Measurements from ENCODE around the gene MTFP1.
"Not testable (repeated sequence)": the region's sequence is repeated elsewhere in the genome, so short reads cannot be mapped to it uniquely, and the experiment has no call there.

The MTFP1 gene

DNA sequence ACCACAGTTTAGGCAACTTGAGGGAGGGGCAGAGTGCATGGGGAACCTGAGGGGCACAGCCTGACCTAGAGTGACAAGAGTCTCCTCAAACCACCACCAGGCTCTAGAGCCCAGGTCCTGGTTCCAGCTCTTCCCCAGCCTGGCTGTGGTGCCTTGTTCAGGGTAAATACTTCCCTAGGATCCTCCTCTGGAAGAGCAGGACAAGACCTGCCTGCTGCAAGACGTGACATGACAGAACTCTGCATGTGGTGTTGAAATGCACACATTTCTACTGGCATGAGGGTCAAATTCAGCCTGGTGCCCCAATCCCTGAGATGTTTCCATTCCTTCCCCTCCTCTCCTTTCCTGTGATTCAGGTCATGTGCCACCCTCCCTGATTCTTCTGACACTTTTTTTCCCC lies 25.4 kb upstream of the MTFP1 start:
- POLR2A ChIA-PET: interaction anchor here (7.9 kb wide), 1 partner anchor 24 kb away, joined by 85 read pairs; the partner anchor contains the start of gene MTFP1
- DNase-seq (ENCODE audit: extremely low spot score): no peak
- CTCF ChIA-PET: no interaction called here
- TF ChIP-seq L3MBTL2 (conservative IDR thresholded peaks at IDR 0.05) (no peak), ELF4 (IDR thresholded peaks at IDR 0.05) (no peak), SP1 (IDR thresholded peaks at IDR 0.05) (no peak), ZNF384 (IDR thresholded peaks at IDR 0.05) (no peak), LEF1 (IDR thresholded peaks at IDR 0.05; ENCODE audit: borderline replicate concordance) (no peak), HDGF (IDR thresholded peaks at IDR 0.05; ENCODE audit: borderline replicate concordance) (no peak), NFRKB (IDR thresholded peaks at IDR 0.05) (no peak), ARNT (IDR thresholded peaks at IDR 0.05) (no peak), SUZ12 (IDR thresholded peaks at IDR 0.05) (no peak)

DNA sequence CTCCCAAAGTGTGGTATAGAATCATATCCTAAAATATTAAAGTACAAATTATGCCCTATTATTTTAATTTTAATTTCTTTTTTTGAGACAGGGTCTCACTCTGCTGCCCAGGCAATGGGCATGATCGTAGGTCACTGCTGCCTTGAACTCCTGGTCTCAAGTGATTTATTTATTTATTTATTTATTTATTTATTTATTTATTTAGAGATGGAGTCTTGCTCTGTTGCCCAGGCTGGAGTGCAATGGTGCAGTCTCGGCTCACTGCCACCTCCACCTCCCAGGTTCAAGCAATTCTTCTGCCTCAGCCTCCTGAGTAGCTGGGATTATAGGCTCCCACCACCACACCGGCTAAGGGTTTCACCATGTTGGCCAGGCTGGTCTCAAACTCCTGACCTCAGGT lies 24.5 kb upstream of the MTFP1 start:
- POLR2A ChIA-PET: interaction anchor here (7.9 kb wide), 1 partner anchor 23 kb away, joined by 85 read pairs; the partner anchor contains the start of gene MTFP1
- CTCF ChIA-PET: not testable (repeated sequence)

DNA sequence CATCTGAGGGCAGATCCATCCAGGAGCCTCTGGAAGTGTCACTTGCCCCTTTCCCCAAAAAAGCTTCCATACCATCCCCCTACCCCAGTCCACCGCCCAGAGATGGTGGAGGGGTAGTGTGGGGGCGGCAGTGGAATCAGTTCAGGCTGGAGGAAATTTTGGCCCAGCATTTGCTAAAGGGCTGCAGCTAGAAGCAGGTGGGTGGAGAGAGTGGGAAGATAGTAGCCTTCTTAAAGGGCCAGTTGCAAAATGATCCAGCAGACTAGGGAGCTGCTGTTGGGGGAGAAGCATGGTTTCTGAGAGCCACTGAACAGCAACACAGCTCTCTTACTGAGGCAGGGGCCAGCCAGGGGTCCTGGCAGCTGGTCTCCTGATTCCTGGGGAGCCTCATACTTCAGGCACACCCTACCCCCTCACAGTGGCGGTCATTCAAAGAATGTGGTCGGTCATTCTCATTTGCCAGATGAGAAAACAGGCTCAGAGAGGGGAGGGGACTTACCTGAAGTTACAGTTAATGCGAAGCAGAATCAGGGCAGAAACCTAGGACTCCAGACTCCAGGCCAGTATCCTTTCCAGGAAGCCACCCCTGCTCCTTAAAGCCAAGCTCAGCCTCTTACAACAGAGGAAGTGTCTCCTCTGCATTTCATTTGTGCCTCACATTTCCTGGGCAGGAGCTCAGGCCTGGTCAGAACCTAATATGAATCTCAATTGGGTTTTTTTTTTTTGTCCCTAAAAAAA lies 23.4 kb upstream of the MTFP1 start:
- TF ChIP-seq HDGF (IDR thresholded peaks at IDR 0.05; ENCODE audit: borderline replicate concordance): no peak
- no peak for TF ChIP-seq BHLHE40 (IDR thresholded peaks at IDR 0.05; ENCODE audit: borderline replicate concordance)
- TF ChIP-seq TARDBP (IDR thresholded peaks at IDR 0.05): no peak
- TF ChIP-seq ARNT (IDR thresholded peaks at IDR 0.05): no peak
- no peak for TF ChIP-seq FOXM1 (IDR thresholded peaks at IDR 0.05; ENCODE audit: borderline replicate concordance)
- POLR2A ChIA-PET: interaction anchor here (1.2 to 2.0 kb wide), 4 partner anchors 15 to 23 kb away, joined by 3 to 15 read pairs (median 4); partner anchors contain the start of genes MTFP1 and RNF215
- CTCF ChIA-PET: interaction anchor here (1.3 kb wide), 1 partner anchor 13 kb away, joined by 4 read pairs; no protein-coding TSS in a partner anchor
- DNase-seq (ENCODE audit: extremely low spot score): no peak

More for the DNA sequence above, 24.5 kb upstream of the MTFP1 start:
- DNase-seq (ENCODE audit: extremely low spot score): not testable (repeated sequence)

DNA sequence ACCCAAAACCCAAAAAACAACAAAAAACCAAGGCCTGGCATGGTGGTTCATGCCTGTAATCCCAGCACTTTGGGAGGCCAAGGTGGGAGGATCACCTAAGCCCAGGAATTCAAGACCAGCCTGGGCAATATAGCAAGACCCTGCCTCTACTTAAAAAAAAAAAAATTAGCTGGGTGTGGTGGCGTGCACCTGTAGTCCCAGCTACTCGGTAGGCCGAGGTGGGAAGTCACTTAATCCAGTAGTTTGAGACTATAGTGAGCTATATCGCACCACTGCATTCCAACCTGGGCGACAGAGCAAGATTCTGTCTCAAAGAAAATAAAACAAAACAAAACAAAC lies 22.8 kb upstream of the MTFP1 start:
- ChIA-PET CTCF (interaction anchor here (0.7 to 1.3 kb wide), 2 partner anchors 14 to 20 kb away, joined by 3 to 4 read pairs; no protein-coding TSS in a partner anchor), POLR2A (interaction anchor here (1.2 to 2.0 kb wide), 4 partner anchors 15 to 23 kb away, joined by 3 to 15 read pairs (median 4); partner anchors contain the start of genes MTFP1 and RNF215)
- DNase-seq (ENCODE audit: extremely low spot score): not testable (repeated sequence)

DNA sequence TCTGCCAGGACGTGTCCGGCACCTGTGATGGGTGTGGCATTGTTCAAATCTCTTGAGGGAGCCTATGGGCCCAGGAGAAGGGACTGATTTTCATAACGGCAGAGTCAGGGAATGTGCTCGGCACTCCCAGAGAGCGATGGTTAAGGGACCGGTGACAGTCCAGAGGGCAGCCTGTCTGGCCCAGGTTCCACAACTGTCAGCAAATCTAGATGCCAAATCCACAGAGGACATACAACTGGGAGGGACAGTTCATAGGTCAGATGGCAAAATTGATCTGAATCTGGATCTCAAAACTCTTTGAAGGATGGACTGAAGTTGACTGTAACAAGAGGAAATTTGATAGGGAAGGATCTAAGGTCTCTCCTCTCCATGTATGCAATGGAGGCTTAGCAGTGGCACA lies 21.3 kb upstream of the MTFP1 start:
- ChIA-PET CTCF (interaction anchor here (1.2 kb wide), 1 partner anchor 17 kb away, joined by 3 read pairs; no protein-coding TSS in a partner anchor), POLR2A (interaction anchor here (0.6 to 0.7 kb wide), 2 partner anchors 9 to 19 kb away, joined by 3 read pairs; no protein-coding TSS in a partner anchor)
- TF ChIP-seq TARDBP (IDR thresholded peaks at IDR 0.05) (no peak), HDGF (IDR thresholded peaks at IDR 0.05; ENCODE audit: borderline replicate concordance) (no peak), BHLHE40 (IDR thresholded peaks at IDR 0.05; ENCODE audit: borderline replicate concordance) (no peak), CTBP1 (IDR thresholded peaks at IDR 0.05; ENCODE audit: borderline replicate concordance) (no peak), ZNF384 (IDR thresholded peaks at IDR 0.05) (no peak), SUZ12 (IDR thresholded peaks at IDR 0.05) (no peak), ELF4 (IDR thresholded peaks at IDR 0.05) (no peak), SP1 (IDR thresholded peaks at IDR 0.05) (no peak), FOXA1 (IDR thresholded peaks at IDR 0.05) (no peak), L3MBTL2 (conservative IDR thresholded peaks at IDR 0.05) (no peak), FOXM1 (IDR thresholded peaks at IDR 0.05; ENCODE audit: borderline replicate concordance) (no peak), FOXK2 (IDR thresholded peaks at IDR 0.05) (no peak), NFRKB (IDR thresholded peaks at IDR 0.05) (no peak), ARNT (IDR thresholded peaks at IDR 0.05) (no peak)
- TF ChIP-seq, protein P1, sequence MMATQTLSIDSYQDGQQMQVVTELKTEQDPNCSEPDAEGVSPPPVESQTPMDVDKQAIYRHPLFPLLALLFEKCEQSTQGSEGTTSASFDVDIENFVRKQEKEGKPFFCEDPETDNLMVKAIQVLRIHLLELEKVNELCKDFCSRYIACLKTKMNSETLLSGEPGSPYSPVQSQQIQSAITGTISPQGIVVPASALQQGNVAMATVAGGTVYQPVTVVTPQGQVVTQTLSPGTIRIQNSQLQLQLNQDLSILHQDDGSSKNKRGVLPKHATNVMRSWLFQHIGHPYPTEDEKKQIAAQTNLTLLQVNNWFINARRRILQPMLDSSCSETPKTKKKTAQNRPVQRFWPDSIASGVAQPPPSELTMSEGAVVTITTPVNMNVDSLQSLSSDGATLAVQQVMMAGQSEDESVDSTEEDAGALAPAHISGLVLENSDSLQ (IDR thresholded peaks at IDR 0.05): no peak
- no peak for DNase-seq (ENCODE audit: extremely low spot score)

DNA sequence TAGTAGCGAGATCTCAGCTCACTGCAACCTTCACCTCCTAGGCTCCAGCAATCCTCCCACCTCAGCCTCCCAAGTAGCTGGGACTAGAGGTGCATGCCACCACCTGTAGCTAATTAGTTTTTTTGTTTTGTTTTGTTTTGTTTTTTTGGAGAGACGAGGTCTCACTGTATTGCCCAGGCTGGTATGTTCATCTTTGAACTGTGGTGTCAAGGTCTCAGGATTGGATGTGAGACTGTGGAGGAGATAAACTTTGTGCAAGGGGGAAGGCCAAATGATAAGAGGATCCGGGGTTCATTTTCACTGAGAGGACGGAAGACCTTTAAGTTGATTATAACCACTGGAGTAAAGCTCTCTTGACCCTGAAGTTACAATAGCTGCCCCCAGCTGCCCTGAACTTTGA lies 19.8 kb upstream of the MTFP1 start:
- ChIA-PET CTCF (interaction anchor here (1.0 kb wide), 1 partner anchor 18 kb away, joined by 3 read pairs; no protein-coding TSS in a partner anchor), POLR2A (interaction anchor here (0.8 to 2.1 kb wide), 4 partner anchors 8 to 49 kb away, joined by 3 to 6 read pairs (median 3); partner anchors contain the start of genes CCDC157, SEC14L2 and SF3A1)
- DNase-seq (ENCODE audit: extremely low spot score): no peak
- TF ChIP-seq CTBP1 (IDR thresholded peaks at IDR 0.05; ENCODE audit: borderline replicate concordance) (no peak), HDGF (IDR thresholded peaks at IDR 0.05; ENCODE audit: borderline replicate concordance) (no peak), FOXA1 (IDR thresholded peaks at IDR 0.05) (no peak), ELF4 (IDR thresholded peaks at IDR 0.05) (no peak), ARNT (IDR thresholded peaks at IDR 0.05) (no peak)

DNA sequence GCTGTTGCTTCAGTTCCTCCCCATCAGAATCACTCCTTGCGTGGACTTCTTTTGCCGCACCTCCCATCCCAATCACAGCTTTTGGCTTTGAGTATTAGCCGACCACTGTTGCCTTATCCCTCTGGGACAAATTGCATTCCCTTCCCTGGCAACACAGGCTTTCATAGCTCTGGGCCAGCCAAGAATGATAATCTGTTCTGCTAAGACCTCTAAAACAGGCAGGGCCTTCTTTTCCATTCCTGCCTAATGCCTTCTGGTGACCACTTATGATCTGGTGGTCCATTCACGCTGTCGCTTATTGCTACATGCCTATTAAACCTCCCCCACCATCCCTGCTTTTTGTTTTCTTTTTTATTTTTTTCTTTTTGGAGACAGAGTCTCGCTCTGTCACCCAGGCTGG lies 19.2 kb upstream of the MTFP1 start:
- CTCF ChIA-PET: no interaction called here
- POLR2A ChIA-PET: interaction anchor here (0.8 to 2.1 kb wide), 3 partner anchors 9 to 16 kb away, joined by 3 to 6 read pairs (median 3); partner anchors contain the start of gene SEC14L2
- no peak for DNase-seq (ENCODE audit: extremely low spot score)
- TF ChIP-seq FOXA1 (IDR thresholded peaks at IDR 0.05) (no peak), HDGF (IDR thresholded peaks at IDR 0.05; ENCODE audit: borderline replicate concordance) (no peak), ELF4 (IDR thresholded peaks at IDR 0.05) (no peak)

Measured in HEK293T (cell line).